ENCODE results near the gene NTMT1.
"Not testable (repeated sequence)": the region's sequence is repeated elsewhere in the genome, so short reads cannot be mapped to it uniquely, and the experiment has no call there.

- not testable (repeated sequence) for TF ChIP-seq ZNF695 (CRISPR knock-in tag; IDR thresholded peaks at IDR 0.05); ZFP36 (IDR thresholded peaks at IDR 0.05; ENCODE audit: low read depth, low read length, partially characterized antibody); NCOA1 (IDR thresholded peaks at IDR 0.05; ENCODE audit: low read depth); NUFIP1 (IDR thresholded peaks at IDR 0.05; ENCODE audit: partially characterized antibody)
These were observed 10.4 kb downstream of the NTMT1 start for GRCh38 chr9:129636343-129636742.

All from K562 (cell line).